NCI-H345 treated with DMSO at 0.1 percent for 48 hours (cell line): Measurements from ENCODE around the gene NF2.
A peak's percentile ranks its signal among the peaks of the same experiment; 100 is the strongest.

ENCODE experiments used
- DNase-seq: peaks from one replicate; lab custom pipeline; 2025; ENCODE audit not compliant: unreplicated experiment; lab: John Stamatoyannopoulos, UW

Gene NF2

DNA sequence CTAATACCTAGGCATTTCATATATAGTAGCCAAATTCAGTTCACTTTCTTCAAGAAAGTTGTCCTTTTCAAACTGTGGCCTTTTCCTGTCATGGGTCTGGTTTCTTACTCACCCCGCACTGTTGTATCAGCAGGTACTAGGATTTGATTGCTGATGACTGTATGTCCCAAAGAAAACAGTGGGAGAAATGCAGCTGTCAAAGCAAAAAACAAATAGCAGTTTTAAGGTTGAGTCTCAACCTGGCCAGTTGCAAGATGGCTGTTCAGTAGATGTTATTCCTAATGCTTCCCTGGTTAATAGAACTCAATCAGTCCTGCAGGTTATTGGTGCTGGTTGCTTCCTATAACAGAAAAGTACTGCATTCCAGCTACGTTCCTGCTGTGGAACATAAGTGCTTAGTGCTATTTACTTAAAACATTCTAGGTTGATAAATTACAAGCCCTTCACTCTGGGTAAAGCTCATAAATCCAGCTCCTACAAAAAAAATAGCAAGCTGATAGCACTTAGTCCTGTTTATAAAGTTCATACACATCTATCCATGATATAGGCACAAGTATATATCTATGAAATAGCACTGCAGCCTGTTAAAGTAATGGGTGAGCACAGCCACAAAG is 26.6 kb downstream of the NF2 start:
- no peak for DNase-seq

DNA sequence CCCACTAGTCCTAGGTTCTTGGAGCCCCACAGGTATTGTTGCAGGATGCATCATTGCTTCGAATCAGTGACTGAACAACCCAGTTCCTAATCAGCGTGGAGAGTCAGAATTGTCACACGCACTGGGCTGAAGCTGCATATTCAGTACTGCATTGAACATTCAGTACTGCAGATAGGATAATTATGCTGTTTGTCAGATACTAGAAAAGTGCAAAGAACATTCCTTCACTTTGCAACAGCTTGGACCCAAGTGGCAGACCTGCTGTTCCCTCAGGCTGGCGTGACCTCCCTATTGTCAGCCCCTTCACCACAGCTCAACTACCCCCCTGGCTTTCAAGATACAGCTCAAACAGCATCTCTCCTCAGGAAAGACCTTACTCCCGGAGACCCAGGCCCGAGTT is 27.6 kb downstream of the NF2 start:
- no peak for DNase-seq

- no peak for DNase-seq
These were observed 28.3 kb downstream of the NF2 start for GRCh38 chr22:29631725-29632124.

GRCh38 chr22:29632672-29633071 is 29.2 kb downstream of the NF2 start:
- DNase-seq, result no peak

GRCh38 chr22:29633514-29634312 is 30.3 kb downstream of the NF2 start:
- DNase-seq, result no peak

DNA sequence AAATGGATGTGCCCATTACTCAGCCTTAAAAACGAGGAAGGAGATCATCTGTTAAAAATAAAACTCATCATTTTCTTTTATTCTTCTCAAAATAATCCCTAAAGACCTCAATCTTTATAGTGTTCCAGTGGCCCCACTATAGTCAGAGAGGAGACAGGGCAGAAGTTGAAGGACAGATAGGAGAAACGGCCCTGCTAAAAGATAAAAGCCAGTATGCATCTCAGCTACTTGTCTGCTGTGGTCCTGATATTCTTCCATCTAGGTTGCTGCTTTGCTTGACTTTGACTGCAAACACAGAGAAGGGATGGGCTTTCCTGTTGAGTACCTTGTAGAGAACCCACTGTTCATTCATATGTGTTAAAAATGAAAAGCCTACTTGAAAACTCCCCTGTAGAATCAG is 31.4 kb downstream of the NF2 start:
- no peak for DNase-seq

DNA sequence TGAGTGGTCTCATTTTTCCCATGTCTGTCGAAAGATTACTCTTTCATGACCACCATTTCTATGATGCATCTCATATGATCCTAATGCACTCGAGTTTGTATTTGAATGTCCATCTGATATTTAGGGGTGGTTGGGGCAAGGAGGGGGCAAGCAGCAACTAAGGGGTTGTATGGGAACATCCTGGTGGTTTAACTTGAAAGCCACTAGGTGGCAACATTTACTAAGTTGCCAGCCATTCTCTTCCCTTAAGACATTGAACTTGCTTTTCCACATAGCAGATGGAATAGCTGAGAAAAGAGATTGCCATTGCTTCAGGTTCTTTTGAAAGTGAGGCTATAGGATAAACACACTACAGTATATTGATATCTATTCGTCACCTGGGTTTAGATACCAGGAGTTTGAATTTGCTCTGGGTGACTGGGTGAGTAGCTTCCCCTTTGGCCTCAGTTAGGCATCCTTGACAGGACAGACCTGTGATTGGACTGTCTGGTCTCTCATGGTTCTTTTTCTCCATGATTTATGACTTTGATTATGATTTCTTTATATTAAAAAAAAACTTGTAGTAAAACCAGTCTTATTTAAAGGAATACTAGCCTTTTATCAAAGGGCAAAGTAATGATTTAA is 32.4 kb downstream of the NF2 start:
- peak; percentile 9 for DNase-seq

- DNase-seq, result no peak
These were observed 33.3 kb downstream of the NF2 start for GRCh38 chr22:29636751-29637150.

GRCh38 chr22:29637181-29637580 is 33.7 kb downstream of the NF2 start:
- DNase-seq, result no peak

GRCh38 chr22:29638678-29639077 is 35.2 kb downstream of the NF2 start:
- no peak for DNase-seq

- no peak for DNase-seq
These were observed 35.7 kb downstream of the NF2 start for GRCh38 chr22:29639096-29639495.

DNA sequence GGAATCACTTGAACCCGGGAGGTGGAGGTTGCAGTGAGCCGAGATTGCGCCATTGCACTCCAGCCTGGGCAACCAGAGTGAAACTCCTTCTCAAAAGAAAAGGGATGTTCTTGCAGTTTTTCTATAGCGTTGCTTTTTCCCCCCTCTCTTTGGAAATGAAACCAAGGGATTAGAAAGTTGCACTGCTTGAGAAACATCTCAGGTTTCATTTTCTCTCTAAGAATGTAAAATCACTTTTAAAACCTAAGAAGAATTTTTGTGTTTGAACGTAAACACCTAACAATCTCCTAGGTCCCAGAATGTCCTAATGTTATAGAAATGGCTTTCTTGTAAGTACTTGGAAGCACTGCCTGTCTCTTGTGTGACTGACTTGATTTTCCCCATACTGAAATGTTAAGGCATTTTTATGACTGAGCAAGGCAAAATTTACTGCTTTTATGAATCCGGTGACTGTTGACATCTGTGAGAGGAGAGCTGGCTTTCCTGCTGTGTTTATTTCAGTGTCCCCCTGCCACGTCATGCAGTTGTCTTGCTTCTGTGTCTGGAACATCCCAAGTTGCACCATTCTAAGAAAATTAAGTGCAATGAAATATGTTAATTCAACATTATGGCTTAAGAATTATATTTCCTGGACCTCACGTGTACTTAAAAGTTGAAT is 37.7 kb downstream of the NF2 start:
- DNase-seq, result no peak

DNA sequence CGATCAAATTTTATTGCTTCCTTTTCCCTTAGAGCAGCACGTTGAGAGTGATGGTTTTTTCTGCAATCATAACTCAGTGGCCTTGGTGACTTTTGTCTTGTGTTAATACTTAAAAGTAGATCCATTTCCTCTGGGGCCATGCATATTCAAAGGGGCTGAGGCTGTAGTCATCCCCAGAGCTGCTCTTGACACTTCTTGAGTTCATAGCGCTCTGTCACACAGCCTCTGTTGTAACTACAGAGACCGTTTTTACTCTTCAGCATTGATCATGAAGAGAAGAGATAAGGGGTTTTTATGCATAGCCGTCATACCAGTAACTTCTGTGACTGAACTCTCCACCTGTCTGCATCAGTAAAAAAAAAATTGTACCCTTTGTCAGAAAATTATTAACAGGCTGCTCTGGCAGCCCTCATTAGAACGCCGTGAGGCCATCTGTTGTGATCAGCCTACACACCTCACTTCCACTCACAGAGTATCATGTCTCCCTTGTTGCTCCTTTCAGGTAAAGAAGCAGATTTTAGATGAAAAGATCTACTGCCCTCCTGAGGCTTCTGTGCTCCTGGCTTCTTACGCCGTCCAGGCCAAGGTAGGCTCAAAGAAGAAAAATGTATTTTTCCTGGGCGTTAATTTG is 38.4 kb downstream of the NF2 start:
- no peak for DNase-seq

- DNase-seq, result no peak
These were observed 39.3 kb downstream of the NF2 start for GRCh38 chr22:29642694-29643093.

DNA sequence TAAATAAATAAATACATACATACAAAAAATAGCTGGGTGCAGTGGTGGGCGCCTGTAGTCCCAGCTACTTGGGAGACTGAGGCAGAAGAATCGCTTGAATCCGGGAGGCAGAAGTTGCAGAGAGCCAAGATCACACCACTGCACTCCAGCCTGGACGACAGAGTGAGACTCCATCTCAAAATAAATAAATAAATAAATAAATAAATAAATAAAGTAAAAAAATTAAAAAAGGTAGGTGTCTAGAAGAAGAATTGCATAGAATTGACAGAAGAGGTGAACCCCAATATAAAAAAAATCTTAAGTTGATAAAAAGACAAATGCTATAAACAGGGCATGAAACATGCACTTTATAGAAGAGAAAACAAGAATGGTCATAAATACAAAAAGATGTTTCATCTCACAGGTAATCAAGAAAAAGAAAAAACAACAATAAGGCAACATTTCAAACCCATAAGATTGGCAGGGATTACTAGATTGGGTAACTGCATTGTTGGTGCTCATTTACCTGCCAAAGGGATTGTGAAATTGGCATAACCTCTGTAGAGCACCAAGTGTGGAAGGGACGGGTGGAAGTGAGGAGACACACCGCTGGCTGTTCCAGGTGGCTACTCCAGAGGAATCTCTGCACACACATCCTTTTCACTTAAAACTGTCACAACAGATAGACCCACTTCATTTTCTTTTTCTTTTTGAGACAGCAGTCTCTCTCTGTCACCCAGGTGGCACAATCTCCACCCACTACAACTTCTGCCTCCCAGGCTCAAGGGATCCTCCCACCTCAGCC is 44.7 kb downstream of the NF2 start:
- no peak for DNase-seq

DNA sequence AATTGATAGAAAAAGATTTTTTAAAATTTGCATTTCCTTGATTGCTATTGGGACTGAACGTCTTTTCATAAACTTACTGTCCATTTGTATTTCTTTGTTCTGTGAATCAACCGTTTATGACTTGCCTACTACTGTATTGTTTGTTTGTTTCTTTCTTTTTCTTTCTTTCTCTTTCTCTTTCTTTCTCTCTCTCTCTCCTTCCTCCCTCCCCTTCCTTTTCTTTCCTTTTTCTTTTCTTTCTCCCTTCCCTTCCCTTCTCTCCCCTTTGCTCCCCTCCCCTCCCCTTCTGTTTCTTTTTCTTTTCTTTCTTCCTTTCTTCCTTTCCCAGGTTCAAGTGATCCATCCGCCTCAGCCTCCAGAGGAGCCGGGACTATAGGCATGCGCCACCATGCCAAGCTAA is 46.9 kb downstream of the NF2 start:
- no peak for DNase-seq

GRCh38 chr22:29651652-29652051 is 48.2 kb downstream of the NF2 start:
- DNase-seq, result no peak

DNA sequence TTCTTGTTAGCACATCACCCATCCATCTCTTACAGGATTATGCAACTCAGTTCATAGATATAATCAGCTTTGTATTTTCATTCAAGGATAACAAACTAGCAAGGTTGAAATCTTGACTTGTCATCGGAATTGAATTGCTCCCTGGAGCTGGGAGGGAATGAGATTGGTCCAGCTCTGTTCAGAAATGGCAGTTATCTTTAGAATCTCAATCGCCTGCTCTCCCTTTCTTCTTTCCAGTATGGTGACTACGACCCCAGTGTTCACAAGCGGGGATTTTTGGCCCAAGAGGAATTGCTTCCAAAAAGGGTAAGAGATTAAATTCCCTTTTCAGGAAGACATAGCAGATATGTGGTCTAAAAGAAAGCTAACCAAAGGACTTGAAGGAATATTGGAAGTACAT is 51.0 kb downstream of the NF2 start:
- no peak for DNase-seq

DNA sequence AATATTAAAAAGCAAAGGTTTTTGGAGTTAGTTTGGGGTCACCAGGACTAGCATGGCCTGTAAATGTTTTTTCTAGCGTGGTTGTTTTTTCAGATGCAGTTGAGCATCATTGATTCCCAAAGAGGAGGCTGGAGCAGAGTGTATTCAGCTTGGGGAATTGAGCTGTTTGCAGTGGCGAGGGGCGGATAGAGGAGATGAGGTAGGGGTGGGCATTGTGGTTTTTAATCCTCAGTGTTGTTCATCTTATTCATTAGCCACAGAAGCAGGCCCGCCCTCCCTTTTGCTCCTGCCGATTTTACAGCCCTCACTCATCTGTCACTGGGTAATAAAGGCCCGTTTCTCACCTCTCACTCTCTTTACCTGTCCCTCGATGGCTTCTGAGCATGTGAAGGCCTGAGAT is 51.4 kb downstream of the NF2 start:
- DNase-seq, result no peak

GRCh38 chr22:29658176-29658575 is 54.7 kb downstream of the NF2 start:
- DNase-seq, result no peak

DNA sequence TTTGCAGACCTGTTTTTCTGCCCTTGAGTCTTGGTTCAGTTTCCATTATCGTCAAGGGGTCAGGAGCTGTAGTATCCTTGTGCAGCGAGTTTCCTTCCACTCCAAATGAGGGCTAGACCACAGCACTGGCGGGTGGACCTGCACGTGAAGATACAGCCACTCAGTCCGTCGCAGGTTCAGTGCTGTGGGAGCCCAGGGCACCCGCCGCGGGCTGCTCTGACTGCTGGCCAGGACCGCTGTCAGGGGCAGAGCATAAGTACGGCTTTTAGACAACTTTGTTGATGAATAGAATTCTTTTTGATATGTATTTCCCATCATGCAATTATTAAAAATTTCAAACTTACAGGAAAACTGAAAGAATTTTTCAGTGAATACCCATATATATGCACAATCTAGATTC is 56.6 kb downstream of the NF2 start:
- DNase-seq, result no peak
